HepG2 (cell line): ENCODE data around the gene C9orf50. TPM values are rescaled to one million over a fixed set of nuclear protein-coding genes. Genes with fewer than 3 reads are reported as not detected.

Experiments used
- ATAC-seq: fragments of 200-7000 bp; cut with Tn5 transposase; 3 replicates; pipeline ENCODE4 v1.9.1; 2020; ENCODE audit warnings: mild to moderate bottlenecking, moderate library complexity
- BruUV-seq: library from RNA; stranded (reverse); fragments of 400-500 nt; replicated peaks from 2 replicates; lab custom pipeline; 2021; lab: Mats Ljungman, UMichigan
- CTCF ChIA-PET: fragments of 300-600 bp; formaldehyde crosslinking; extraction: SDS; loops from one replicate; lab custom pipeline; 2021; ENCODE audit warnings: low total read pairs, inconsistent platforms, low intra/inter-chr PET ratio; lab: Yijun Ruan, JAX
- POLR2A ChIA-PET: fragments of 350-600 bp; sonication (Branson Sonifier 250); formaldehyde crosslinking; loops from one replicate; lab custom pipeline; 2020; ENCODE audit warnings: antibody characterized with exemption, inconsistent platforms; lab: Yijun Ruan, JAX
- DNase-seq: peaks from one replicate; pipeline ENCODE4 v3.0.0-alpha.2; 2015; ENCODE audit warnings: low spot score
- FAIRE-seq: peaks from 3 replicates; lab custom pipeline; 2011; peaks lifted over from hg19 to GRCh38; lab: Jason Lieb, UNC
- H2AFZ ChIP-seq: one replicate; pipeline ENCODE4 v1.6.1; 2011; ENCODE audit warnings: low read length, inconsistent platforms
- H3K27ac ChIP-seq: fragments of 300-600 bp; 3 replicates; pipeline ENCODE4 v1.8.0; 2011; ENCODE audit warnings: mixed run types, mild to moderate bottlenecking, mixed read lengths, low read length, inconsistent platforms; ENCODE audit not compliant: insufficient read depth; ENCODE audit errors: extremely low read length
- H3K27me3 ChIP-seq, 2 experiments: fragments of 200-600 bp in 1 of 2; 2 replicates in 1 of 2; 3 replicates in 1 of 2; pipeline versions ENCODE4 v1.6.0 to v1.8.0; 2011; ENCODE audit warnings: low read length in 2 of 2, mild to moderate bottlenecking in 2 of 2, moderate library complexity in 2 of 2, inconsistent platforms in 1 of 2; ENCODE audit not compliant: insufficient read depth in 2 of 2, control insufficient read depth in 1 of 2
- H3K36me3 ChIP-seq, 2 experiments: fragments of 200-600 bp in 1 of 2; replicated peaks in 1 of 2; 2 replicates in 1 of 2; 3 replicates in 1 of 2; pipeline versions ENCODE4 v1.5.1 to v1.8.0; 2011; ENCODE audit warnings: low read length in 2 of 2, inconsistent platforms in 1 of 2; ENCODE audit not compliant: insufficient read depth in 2 of 2, control insufficient read depth in 1 of 2
- H3K4me1 ChIP-seq: 2 replicates; pipeline ENCODE4 v1.5.1; 2012; ENCODE audit warnings: low read length, inconsistent platforms; ENCODE audit not compliant: insufficient read depth
- H3K4me2 ChIP-seq: 2 replicates; pipeline ENCODE4 v1.6.0; 2011; ENCODE audit warnings: low read depth, low read length, inconsistent platforms
- H3K4me3 ChIP-seq, 3 experiments: fragments of 200-600 bp in 1 of 3; sonication (generic), shearing (Covaris generic) in 1 of 3; replicated peaks in 1 of 3; 2 replicates each; pipeline ENCODE4 v1.5.1; 2011 to 2016; ENCODE audit warnings: low read length in 3 of 3, inconsistent platforms in 2 of 3, low read depth in 2 of 3, mild to moderate bottlenecking in 2 of 3, control low read depth in 1 of 3, mixed read lengths in 1 of 3; ENCODE audit not compliant: insufficient read depth in 1 of 3
- H3K79me2 ChIP-seq: one replicate; pipeline ENCODE4 v1.6.1; 2011; ENCODE audit warnings: low read length, inconsistent platforms; ENCODE audit not compliant: insufficient read depth
- H3K9ac ChIP-seq: 2 replicates; pipeline ENCODE4 v1.6.0; 2011; ENCODE audit warnings: mild to moderate bottlenecking, low read depth, low read length, inconsistent platforms; ENCODE audit not compliant: insufficient read depth
- H3K9me3 ChIP-seq: 2 replicates; pipeline ENCODE4 v1.5.1; 2012; ENCODE audit warnings: mild to moderate bottlenecking, low read length
- H4K20me1 ChIP-seq: 2 replicates; pipeline ENCODE4 v1.6.0; 2011; ENCODE audit warnings: inconsistent platforms, mild to moderate bottlenecking, low read length, moderate library complexity; ENCODE audit not compliant: insufficient read depth
- ELF3 ChIP-seq: IDR thresholded peaks from 2 replicates; pipeline ENCODE4 v1.6.1; 2016; ENCODE audit warnings: missing genetic modification reagents, missing compliant biosample characterization
- KLF16 ChIP-seq, 2 experiments: sonication (generic) in 1 of 2; formaldehyde crosslinking in 1 of 2; IDR thresholded peaks; 2 replicates each; pipeline versions ENCODE4 v1.6.1 to v1.8.0; 2016 to 2023; ENCODE audit warnings: missing genetic modification reagents in 2 of 2, missing compliant biosample characterization in 1 of 2
- ZNF546 ChIP-seq: sonication (generic); formaldehyde crosslinking; conservative IDR thresholded peaks from 2 replicates; pipeline ENCODE4 v1.8.1; 2023; ENCODE audit warnings: mild to moderate bottlenecking, missing genetic modification reagents
- WGBS: methylation state at CpG from one replicate; pipeline ENCODE4 v1.1.6; 2017; ENCODE audit warnings: low lambda C conversion rate; 5-methylcytosine and 5-hydroxymethylcytosine counted together
- in situ Hi-C: cut with HindIII; loops from 2 replicates; pipeline ENCODE4 v1.10.0; 2017; ENCODE audit warnings: low pct_unique_long_range_greater_than_20kb; ENCODE audit not compliant: extremely low pct_ligation_motif_present
- intact Hi-C: fragments of 100-400 bp; cut with micrococcal nuclease; formaldehyde crosslinking; loops from one replicate; pipeline ENCODE4 v1.10.0; 2022; ENCODE audit not compliant: unreplicated experiment
- polyA plus RNA-seq, 8 experiments: library from polyadenylated mRNA; depleted of rRNA in 3 of 8; stranded (reverse) in 7 of 8; unstranded in 1 of 8; fragments of >200 nt; fragmentation: Illumina TruSeq in 4 of 8; extraction: Trizol in 4 of 8; gene quantifications; 2 replicates each; pipeline versions ENCODE4 v1.2.1 to v1.2.3, GENCODE V29; 2011 to 2016; ENCODE audit warnings: low read depth in 4 of 8, missing spikeins in 1 of 8, mixed read lengths in 1 of 8; ENCODE audit not compliant: insufficient read depth in 1 of 8
- total RNA-seq, 5 experiments: library from RNA; depleted of rRNA; stranded (reverse); fragments of >200 nt; fragmentation: Illumina TruSeq; extraction: Trizol; gene quantifications; 2 replicates each; pipeline ENCODE4 v1.2.3, GENCODE V29; 2016; ENCODE audit warnings: low read depth in 1 of 5
- TF ChIP-seq, protein P1 (sequence below): sonication (generic); formaldehyde crosslinking; IDR thresholded peaks from 2 replicates; pipeline ENCODE4 v1.5.0; 2020; ENCODE audit warnings: mild to moderate bottlenecking, missing genetic modification reagents
- TF ChIP-seq, protein P2 (sequence below): IDR thresholded peaks from 2 replicates; pipeline ENCODE4 v1.6.1; 2016

C9orf50 gene
- total and polyA plus RNA-seq, 2 of the 13 experiments (the other 11 are each of a cell fraction or from before 2014, with no cell fraction given): not detected

GRCh38 chr9:129587487-129588262 is 33.2 kb downstream of the C9orf50 start (continued):
- TF ChIP-seq, protein P1, sequence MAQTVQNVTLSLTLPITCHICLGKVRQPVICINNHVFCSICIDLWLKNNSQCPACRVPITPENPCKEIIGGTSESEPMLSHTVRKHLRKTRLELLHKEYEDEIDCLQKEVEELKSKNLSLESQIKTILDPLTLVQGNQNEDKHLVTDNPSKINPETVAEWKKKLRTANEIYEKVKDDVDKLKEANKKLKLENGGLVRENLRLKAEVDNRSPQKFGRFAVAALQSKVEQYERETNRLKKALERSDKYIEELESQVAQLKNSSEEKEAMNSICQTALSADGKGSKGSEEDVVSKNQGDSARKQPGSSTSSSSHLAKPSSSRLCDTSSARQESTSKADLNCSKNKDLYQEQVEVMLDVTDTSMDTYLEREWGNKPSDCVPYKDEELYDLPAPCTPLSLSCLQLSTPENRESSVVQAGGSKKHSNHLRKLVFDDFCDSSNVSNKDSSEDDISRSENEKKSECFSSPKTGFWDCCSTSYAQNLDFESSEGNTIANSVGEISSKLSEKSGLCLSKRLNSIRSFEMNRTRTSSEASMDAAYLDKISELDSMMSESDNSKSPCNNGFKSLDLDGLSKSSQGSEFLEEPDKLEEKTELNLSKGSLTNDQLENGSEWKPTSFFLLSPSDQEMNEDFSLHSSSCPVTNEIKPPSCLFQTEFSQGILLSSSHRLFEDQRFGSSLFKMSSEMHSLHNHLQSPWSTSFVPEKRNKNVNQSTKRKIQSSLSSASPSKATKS (CRISPR knock-in tag): no peak

GRCh38 chr9:129586685-129587084 is 34.2 kb downstream of the C9orf50 start:
- no peaks in the 10 kb centered on the region for H3K36me3 ChIP-seq
- H3K79me2 ChIP-seq: no peaks in the 10 kb centered on the region
- CTCF ChIA-PET: no interaction called here
- ATAC-seq (no peak), DNase-seq (no peak)
- peaks cover 50% of the 10 kb centered on the region for H3K4me1 ChIP-seq
- H3K27ac ChIP-seq: no peak overlapping the region
- WGBS: 98% methylated on average over 7 of the region's 8 CpGs
- H2AFZ ChIP-seq: no peak overlapping the region
- TF ChIP-seq, protein P2, sequence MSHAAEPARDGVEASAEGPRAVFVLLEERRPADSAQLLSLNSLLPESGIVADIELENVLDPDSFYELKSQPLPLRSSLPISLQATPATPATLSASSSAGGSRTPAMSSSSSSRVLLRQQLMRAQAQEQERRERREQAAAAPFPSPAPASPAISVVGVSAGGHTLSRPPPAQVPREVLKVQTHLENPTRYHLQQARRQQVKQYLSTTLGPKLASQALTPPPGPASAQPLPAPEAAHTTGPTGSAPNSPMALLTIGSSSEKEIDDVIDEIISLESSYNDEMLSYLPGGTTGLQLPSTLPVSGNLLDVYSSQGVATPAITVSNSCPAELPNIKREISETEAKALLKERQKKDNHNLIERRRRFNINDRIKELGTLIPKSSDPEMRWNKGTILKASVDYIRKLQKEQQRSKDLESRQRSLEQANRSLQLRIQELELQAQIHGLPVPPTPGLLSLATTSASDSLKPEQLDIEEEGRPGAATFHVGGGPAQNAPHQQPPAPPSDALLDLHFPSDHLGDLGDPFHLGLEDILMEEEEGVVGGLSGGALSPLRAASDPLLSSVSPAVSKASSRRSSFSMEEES (CRISPR knock-in tag): no peak
- TF ChIP-seq KLF16 (CRISPR knock-in tag; IDR thresholded peaks at IDR 0.05) (no peak), ZNF546 (CRISPR knock-in tag) (no peak), ELF3 (CRISPR knock-in tag) (no peak)
- TF ChIP-seq, all 625 proteins: peak for 0
- POLR2A ChIA-PET: interaction anchor here (1.2 to 2.3 kb wide), 4 partner anchors 10 to 446 kb away, joined by 3 to 18 read pairs (median 4); no protein-coding TSS in a partner anchor
- in situ Hi-C loops: no loop called here
- no peaks in the 10 kb centered on the region for H3K9me3 ChIP-seq
- H3K4me3 ChIP-seq: no peak overlapping the region
- FAIRE-seq: no peak
- intact Hi-C loops: no loop called here
- H3K27me3 ChIP-seq: no peaks in the 10 kb centered on the region
- no peaks in the 10 kb centered on the region for H4K20me1 ChIP-seq
- H3K9ac ChIP-seq: no peak overlapping the region
- no peak overlapping the region for H3K4me2 ChIP-seq
- BruUV-seq: no TSS peak
